Astrocyte (in vitro differentiated cells and primary cell): ENCODE results near the gene LDLRAD1. TPM values are rescaled to one million over a fixed set of nuclear protein-coding genes. Genes with fewer than 3 reads are reported as not detected.

Experiments used
- DNase-seq: peaks from one replicate; pipeline ENCODE4 v3.0.0-alpha.2; 2010; ENCODE audit warnings: low read depth
- FAIRE-seq: peaks from 2 replicates; lab custom pipeline; 2011; peaks lifted over from hg19 to GRCh38; lab: Jason Lieb, UNC
- H2AFZ ChIP-seq: 2 replicates; pipeline ENCODE4 v1.6.0; 2012; ENCODE audit warnings: low read depth, low read length, inconsistent platforms
- H3K27ac ChIP-seq: 2 replicates; pipeline ENCODE4 v1.5.1; 2011; ENCODE audit warnings: low read depth, low read length, inconsistent platforms
- H3K27me3 ChIP-seq: 2 replicates; pipeline ENCODE4 v1.6.0; 2011; ENCODE audit warnings: low read length, inconsistent platforms; ENCODE audit not compliant: insufficient read depth
- H3K36me3 ChIP-seq: 2 replicates; pipeline ENCODE4 v1.5.1; 2011; ENCODE audit warnings: low read length, inconsistent platforms; ENCODE audit not compliant: insufficient read depth
- H3K4me1 ChIP-seq: 2 replicates; pipeline ENCODE4 v1.5.1; 2011; ENCODE audit warnings: low read length, inconsistent platforms; ENCODE audit not compliant: insufficient read depth
- H3K4me2 ChIP-seq: 2 replicates; pipeline ENCODE4 v1.6.0; 2012; ENCODE audit warnings: low read length, inconsistent platforms
- H3K4me3 ChIP-seq: 2 replicates; pipeline ENCODE4 v1.5.1; 2011; ENCODE audit warnings: low read depth, mild to moderate bottlenecking, low read length, inconsistent platforms; ENCODE audit not compliant: insufficient read depth
- H3K79me2 ChIP-seq: 2 replicates; pipeline ENCODE4 v1.6.0; 2012; ENCODE audit warnings: mild to moderate bottlenecking, low read length, inconsistent platforms; ENCODE audit not compliant: insufficient read depth
- H3K9ac ChIP-seq: 2 replicates; pipeline ENCODE4 v1.6.0; 2012; ENCODE audit warnings: mild to moderate bottlenecking, low read length, inconsistent platforms
- H3K9me3 ChIP-seq: 2 replicates; pipeline ENCODE4 v1.5.1; 2012; ENCODE audit warnings: low read depth, mild to moderate bottlenecking, low read length, inconsistent platforms; ENCODE audit not compliant: insufficient read depth
- H4K20me1 ChIP-seq: 2 replicates; pipeline ENCODE4 v1.6.0; 2012; ENCODE audit warnings: low read length, inconsistent platforms; ENCODE audit not compliant: insufficient read depth
- H3K27ac Mint-ChIP-seq: one replicate; pipeline ENCODE4 v1.8.0; 2021; ENCODE audit warnings: mild to moderate bottlenecking, mixed read lengths; ENCODE audit not compliant: unreplicated experiment
- H3K27me3 Mint-ChIP-seq: one replicate; pipeline ENCODE4 v1.8.0; 2021; ENCODE audit warnings: low read depth, mixed read lengths; ENCODE audit not compliant: unreplicated experiment
- H3K36me3 Mint-ChIP-seq: one replicate; pipeline ENCODE4 v1.8.0; 2021; ENCODE audit warnings: low read depth, mixed read lengths; ENCODE audit not compliant: unreplicated experiment
- H3K4me1 Mint-ChIP-seq: one replicate; pipeline ENCODE4 v1.8.0; 2021; ENCODE audit warnings: low read depth, mixed read lengths; ENCODE audit not compliant: unreplicated experiment
- H3K4me3 Mint-ChIP-seq: one replicate; pipeline ENCODE4 v1.8.0; 2021; ENCODE audit warnings: mild to moderate bottlenecking, moderate library complexity, mixed read lengths; ENCODE audit not compliant: unreplicated experiment
- H3K9me3 Mint-ChIP-seq: one replicate; pipeline ENCODE4 v1.8.0; 2021; ENCODE audit warnings: mild to moderate bottlenecking, mixed read lengths; ENCODE audit not compliant: unreplicated experiment
- EZH2 ChIP-seq: IDR thresholded peaks from 2 replicates; pipeline ENCODE4 v1.6.1; 2012; ENCODE audit warnings: mild to moderate bottlenecking, low read length, inconsistent platforms; ENCODE audit not compliant: insufficient read depth
- total RNA-seq: library from RNA; stranded (reverse); gene quantifications from 2 replicates; pipeline ENCODE4 v1.2.1, GENCODE V29; 2021
- TF ChIP-seq, protein P1 (sequence below): IDR thresholded peaks from 2 replicates; pipeline ENCODE4 v1.5.1; 2011; ENCODE audit warnings: low read depth, mild to moderate bottlenecking, inconsistent platforms, low read length, moderate library complexity; ENCODE audit not compliant: insufficient read depth

LDLRAD1 gene
- total RNA-seq, 1 donor from 2014 or later: not detected

DNA sequence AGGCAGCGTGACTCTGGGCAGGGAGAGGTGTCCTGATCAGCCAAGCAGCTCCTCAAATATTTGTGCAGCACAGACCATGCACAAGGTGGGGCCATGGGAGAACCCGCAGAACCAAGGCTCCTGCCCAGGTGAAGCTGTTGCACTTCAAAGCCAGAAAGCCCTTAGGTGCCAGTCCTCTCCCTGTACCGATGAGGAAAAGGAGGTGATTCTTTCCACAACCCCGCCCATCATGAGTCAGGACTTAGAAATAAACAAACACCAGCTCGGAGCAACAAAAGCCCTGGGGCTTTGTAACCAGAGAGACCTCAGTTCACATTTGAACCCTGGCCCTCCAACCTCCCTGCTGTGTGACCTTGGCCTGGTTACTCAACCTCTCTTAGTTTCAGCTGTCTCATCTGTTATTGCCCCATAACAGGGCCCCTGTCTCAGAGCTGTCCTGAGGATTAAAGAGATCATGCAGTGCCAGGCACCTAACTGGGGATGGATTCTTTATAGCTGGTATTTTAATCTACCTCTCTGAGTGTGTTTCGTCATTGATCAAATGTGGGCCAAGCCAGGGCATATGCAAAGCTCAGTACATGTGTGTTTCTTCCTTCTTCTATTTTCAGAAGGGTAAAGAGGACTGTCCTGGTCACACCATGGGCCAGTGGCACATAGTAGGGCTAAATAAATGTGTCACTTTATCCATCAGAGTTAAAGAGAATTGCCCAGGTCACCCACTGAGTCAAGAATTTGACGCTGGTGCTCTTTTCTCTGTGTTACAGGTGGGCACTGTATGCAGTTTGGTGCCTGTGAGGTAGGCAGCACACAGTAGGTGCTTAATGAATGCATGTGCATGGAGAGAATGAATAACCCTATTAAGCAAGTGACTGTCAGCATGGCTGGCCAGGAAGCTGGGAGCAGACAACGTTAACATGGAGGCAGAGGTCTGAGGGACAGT, 1.4 kb downstream of the LDLRAD1 start:
- H3K9me3 ChIP-seq: no peaks in the 10 kb centered on the region
- FAIRE-seq (no peak), DNase-seq (no peak)
- no peak overlapping the region for H3K4me3 ChIP-seq
- no peaks in the 10 kb centered on the region for H3K4me1 ChIP-seq
- no peak overlapping the region for H3K27ac Mint-ChIP-seq
- H4K20me1 ChIP-seq: no peaks in the 10 kb centered on the region
- H3K27me3 Mint-ChIP-seq: peaks cover 54% of the 10 kb centered on the region
- no peak overlapping the region for H3K9ac ChIP-seq
- no peak for TF ChIP-seq EZH2
- TF ChIP-seq, protein P1, sequence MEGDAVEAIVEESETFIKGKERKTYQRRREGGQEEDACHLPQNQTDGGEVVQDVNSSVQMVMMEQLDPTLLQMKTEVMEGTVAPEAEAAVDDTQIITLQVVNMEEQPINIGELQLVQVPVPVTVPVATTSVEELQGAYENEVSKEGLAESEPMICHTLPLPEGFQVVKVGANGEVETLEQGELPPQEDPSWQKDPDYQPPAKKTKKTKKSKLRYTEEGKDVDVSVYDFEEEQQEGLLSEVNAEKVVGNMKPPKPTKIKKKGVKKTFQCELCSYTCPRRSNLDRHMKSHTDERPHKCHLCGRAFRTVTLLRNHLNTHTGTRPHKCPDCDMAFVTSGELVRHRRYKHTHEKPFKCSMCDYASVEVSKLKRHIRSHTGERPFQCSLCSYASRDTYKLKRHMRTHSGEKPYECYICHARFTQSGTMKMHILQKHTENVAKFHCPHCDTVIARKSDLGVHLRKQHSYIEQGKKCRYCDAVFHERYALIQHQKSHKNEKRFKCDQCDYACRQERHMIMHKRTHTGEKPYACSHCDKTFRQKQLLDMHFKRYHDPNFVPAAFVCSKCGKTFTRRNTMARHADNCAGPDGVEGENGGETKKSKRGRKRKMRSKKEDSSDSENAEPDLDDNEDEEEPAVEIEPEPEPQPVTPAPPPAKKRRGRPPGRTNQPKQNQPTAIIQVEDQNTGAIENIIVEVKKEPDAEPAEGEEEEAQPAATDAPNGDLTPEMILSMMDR: no peak
- H2AFZ ChIP-seq: no peak overlapping the region
- peaks cover 16% of the 10 kb centered on the region for H3K27me3 ChIP-seq
- H3K9me3 Mint-ChIP-seq: no peaks in the 10 kb centered on the region
- H3K36me3 Mint-ChIP-seq: no peaks in the 10 kb centered on the region
- H3K79me2 ChIP-seq: no peaks in the 10 kb centered on the region
- no peaks in the 10 kb centered on the region for H3K36me3 ChIP-seq
- H3K4me1 Mint-ChIP-seq: no peaks in the 10 kb centered on the region
- H3K27ac ChIP-seq: no peak overlapping the region
- no peak overlapping the region for H3K4me2 ChIP-seq
- H3K4me3 Mint-ChIP-seq: no peak overlapping the region

DNA sequence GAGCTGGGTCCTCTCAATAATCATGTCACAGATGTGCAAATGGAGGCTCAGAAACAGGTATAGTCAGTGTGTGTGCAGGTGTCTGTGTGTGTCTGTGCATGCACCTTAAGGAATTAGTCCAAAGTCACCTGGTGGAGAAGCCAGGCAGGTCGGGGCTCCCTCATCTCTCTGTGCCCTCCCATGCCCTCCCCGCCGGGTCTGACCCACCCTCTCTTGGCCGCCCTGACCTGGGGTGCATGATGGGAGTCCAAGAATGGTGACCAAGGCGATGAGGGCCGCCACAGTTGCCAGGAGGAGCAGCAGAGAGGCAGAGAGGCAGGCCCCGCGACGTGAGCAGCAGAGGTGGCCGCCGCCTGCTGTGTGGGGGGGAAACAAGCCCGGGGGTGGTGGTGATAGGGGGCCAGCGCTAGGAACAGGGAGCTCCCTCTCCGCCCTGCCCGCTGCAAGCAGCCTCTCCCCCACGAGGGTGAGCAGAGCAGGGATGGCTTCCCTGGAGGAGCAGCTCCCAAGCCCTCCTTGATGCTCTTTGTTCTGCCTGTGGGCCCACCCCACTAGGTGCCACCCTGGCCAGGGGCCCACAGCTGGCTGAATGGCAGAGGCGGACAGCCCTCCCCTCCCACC, 3.9 kb downstream of the LDLRAD1 start:
- H3K27ac Mint-ChIP-seq: no peak overlapping the region
- no peak for FAIRE-seq
- H3K9me3 Mint-ChIP-seq: no peaks in the 10 kb centered on the region
- no peak overlapping the region for H3K4me3 Mint-ChIP-seq
- TF ChIP-seq EZH2: no peak
- TF ChIP-seq, protein P1: no peak
- Histone ChIP-seq H3K4me2 (no peak overlapping the region), H3K9ac (no peak overlapping the region), H3K4me1 (no peaks in the 10 kb centered on the region), H3K27me3 (peaks cover 16% of the 10 kb centered on the region), H3K9me3 (no peaks in the 10 kb centered on the region), H4K20me1 (no peaks in the 10 kb centered on the region), H2AFZ (no peak overlapping the region), H3K79me2 (no peaks in the 10 kb centered on the region), H3K4me3 (no peak overlapping the region), H3K36me3 (no peaks in the 10 kb centered on the region), H3K27ac (no peak overlapping the region)
- H3K27me3 Mint-ChIP-seq: peaks cover 64% of the 10 kb centered on the region
- no peak for DNase-seq
- no peaks in the 10 kb centered on the region for H3K36me3 Mint-ChIP-seq
- no peaks in the 10 kb centered on the region for H3K4me1 Mint-ChIP-seq
